B cell (primary cell): ENCODE data around the gene CPNE5. TPM values are rescaled to one million over a fixed set of nuclear protein-coding genes. Genes with fewer than 3 reads are reported as not detected.

ENCODE experiments used
- ATAC-seq: fragments of 200-7000 bp; cut with Tn5 transposase; one replicate; pipeline ENCODE4 v1.10.0; 2021; ENCODE audit warnings: low read depth, mild to moderate bottlenecking, moderate number of reproducible peaks, moderate library complexity
- CTCF ChIA-PET: fragments of 350-600 bp; sonication (Branson Sonifier 250); formaldehyde crosslinking; loops from one replicate; lab custom pipeline; 2021; ENCODE audit warnings: antibody characterized with exemption, inconsistent platforms; lab: Charles Lee
- POLR2A ChIA-PET: fragments of 350-600 bp; sonication (Branson Sonifier 250); formaldehyde crosslinking; loops from one replicate; lab custom pipeline; 2021; ENCODE audit warnings: antibody characterized with exemption; lab: Charles Lee
- DNase-seq: peaks from one replicate; pipeline ENCODE4 v3.0.0; 2013
- H2AFZ ChIP-seq: 2 replicates; pipeline ENCODE4 v1.6.1; 2012; ENCODE audit warnings: mild to moderate bottlenecking, low read depth, low read length; ENCODE audit not compliant: insufficient read depth, poor library complexity, severe bottlenecking
- H3K27ac ChIP-seq, 2 donors: 1 replicate in 1 of 2; 2 replicates in 1 of 2; pipeline ENCODE4 v1.5.1; 2012 to 2013; ENCODE audit warnings: low read length in 2 of 2, mild to moderate bottlenecking in 2 of 2, moderate library complexity in 1 of 2
- H3K27me3 ChIP-seq, 4 experiments: fragments of 200-600 bp in 1 of 4; sonication (generic) in 1 of 4; replicated peaks in 1 of 4; 1 replicate in 2 of 4; 2 replicates in 2 of 4; pipeline versions ENCODE4 v1.6.1 to v1.7.0; 2013 to 2016; ENCODE audit warnings: low read length in 3 of 4, mild to moderate bottlenecking in 2 of 4, mixed read lengths in 1 of 4, moderate library complexity in 1 of 4; ENCODE audit not compliant: insufficient read depth in 4 of 4, control insufficient read depth in 3 of 4; ENCODE audit errors: control extremely low read depth in 1 of 4
- H3K36me3 ChIP-seq, 2 experiments: replicated peaks in 1 of 2; 1 replicate in 1 of 2; 2 replicates in 1 of 2; pipeline versions ENCODE4 v1.6.1 to v1.7.1; 2013; ENCODE audit warnings: low read length in 1 of 2; ENCODE audit not compliant: insufficient read depth in 2 of 2, control insufficient read depth in 1 of 2; ENCODE audit errors: control extremely low read depth in 1 of 2, extremely low read depth in 1 of 2
- H3K4me1 ChIP-seq, 2 donors: fragments of 200-600 bp in 1 of 2; sonication (generic) in 1 of 2; 1 replicate in 1 of 2; 2 replicates in 1 of 2; pipeline versions ENCODE4 v1.5.1 to v1.6.1; 2013 to 2017; ENCODE audit warnings: low read length in 2 of 2; ENCODE audit not compliant: control insufficient read depth in 2 of 2, insufficient read depth in 2 of 2
- H3K4me2 ChIP-seq: replicated peaks from 2 replicates; pipeline ENCODE3; 2012; ENCODE audit warnings: mild to moderate bottlenecking, low read depth, low read length; ENCODE audit not compliant: poor library complexity, severe bottlenecking
- H3K4me3 ChIP-seq, 5 experiments: fragments of 200-600 bp in 1 of 5; sonication (generic) in 1 of 5; 1 replicate in 3 of 5; 2 replicates in 2 of 5; pipeline versions ENCODE4 v1.5.1 to v1.7.0; 2011 to 2016; ENCODE audit warnings: low read length in 4 of 5, mild to moderate bottlenecking in 4 of 5, low read depth in 2 of 5, control low read depth in 1 of 5, moderate library complexity in 1 of 5; ENCODE audit not compliant: insufficient read depth in 1 of 5; ENCODE audit errors: control extremely low read depth in 1 of 5, extremely low read depth in 1 of 5
- H3K79me2 ChIP-seq: fragments of 200-600 bp; sonication (generic); one replicate; pipeline ENCODE4 v1.6.0; 2016; ENCODE audit warnings: low read length; ENCODE audit not compliant: control insufficient read depth, insufficient read depth
- H3K9ac ChIP-seq: fragments of 200-600 bp; sonication (generic); 2 replicates; pipeline ENCODE4 v1.6.1; 2017; ENCODE audit warnings: mild to moderate bottlenecking, low read length, moderate library complexity
- H3K9me3 ChIP-seq, 3 donors: one replicate each; pipeline versions ENCODE4 v1.6.1 to v1.7.1; 2013; ENCODE audit warnings: low read length in 2 of 3; ENCODE audit not compliant: control insufficient read depth in 2 of 3, insufficient read depth in 1 of 3; ENCODE audit errors: control extremely low read depth in 1 of 3
- H4K20me1 ChIP-seq: 2 replicates; pipeline ENCODE4 v1.6.0; 2012; ENCODE audit warnings: mild to moderate bottlenecking, low read length; ENCODE audit not compliant: insufficient read depth, control insufficient read depth, poor library complexity, severe bottlenecking
- H3K27ac Mint-ChIP-seq: one replicate; pipeline ENCODE4 v1.8.0; 2021; ENCODE audit warnings: mixed read lengths
- H3K27me3 Mint-ChIP-seq: one replicate; pipeline ENCODE4 v1.8.0; 2021; ENCODE audit warnings: mixed read lengths
- H3K4me1 Mint-ChIP-seq: one replicate; pipeline ENCODE4 v1.8.0; 2021; ENCODE audit warnings: mixed read lengths
- H3K4me3 Mint-ChIP-seq: one replicate; pipeline ENCODE4 v1.8.0; 2021; ENCODE audit warnings: mixed read lengths
- H3K9me3 Mint-ChIP-seq: one replicate; pipeline ENCODE4 v1.8.0; 2022; ENCODE audit warnings: mixed read lengths; ENCODE audit not compliant: insufficient read depth
- EZH2 ChIP-seq: IDR thresholded peaks from 2 replicates; pipeline ENCODE4 v1.6.1; 2012; ENCODE audit warnings: borderline replicate concordance, low read depth, mild to moderate bottlenecking, moderate library complexity, low read length; ENCODE audit not compliant: insufficient read depth, poor library complexity, severe bottlenecking
- WGBS: methylation state at CpG from one replicate; pipeline ENCODE4 v1.1.5; 2013; ENCODE audit warnings: missing lambda C conversion rate; ENCODE audit not compliant: insufficient coverage; 5-methylcytosine and 5-hydroxymethylcytosine counted together
- intact Hi-C: fragments of 100-400 bp; cut with micrococcal nuclease; formaldehyde crosslinking; loops from one replicate; pipeline ENCODE4 v1.10.0; 2022
- polyA plus RNA-seq: library from polyadenylated mRNA; depleted of rRNA; stranded (reverse); fragments of >200 nt; gene quantifications from 2 replicates; pipeline ENCODE4 v1.2.3, GENCODE V29; 2012
- total RNA-seq, 2 donors: library from RNA; stranded (reverse); fragments of 120-200 nt in 1 of 2; gene quantifications; 1 replicate in 1 of 2; 2 replicates in 1 of 2; pipeline versions ENCODE4 v1.2.3 to v1.2.4, GENCODE V29; 2013 to 2022
- TF ChIP-seq, protein P1 (sequence below): fragments of 200-600 bp; IDR thresholded peaks from one replicate; pipeline ENCODE4 v1.8.0; 2022; ENCODE audit warnings: antibody characterized with exemption, mild to moderate bottlenecking

Gene CPNE5
- total and polyA plus RNA-seq, 2 donors (not counting 1 experiment from before 2014, with no cell fraction given): 49.8 to 357 TPM

DNA sequence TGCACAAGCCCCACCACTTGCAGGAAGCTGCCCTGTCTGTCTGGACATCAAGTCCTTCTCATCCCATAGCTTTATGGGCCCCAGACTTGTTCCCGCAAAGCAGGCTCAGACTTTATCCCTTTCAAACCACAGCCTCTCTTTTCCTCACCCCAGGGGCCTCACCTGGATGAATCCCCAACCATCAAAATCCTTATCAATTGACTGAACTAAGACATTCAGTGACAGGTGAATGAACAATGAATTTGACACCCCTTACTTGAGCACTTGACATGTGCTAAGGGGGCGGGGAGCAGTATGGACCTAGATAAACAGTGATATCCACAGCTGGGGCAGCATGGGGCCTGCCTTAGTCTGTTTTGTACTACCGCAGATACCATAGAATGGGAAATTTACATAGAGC lies 136.6 kb downstream of the CPNE5 start:
- peaks cover 0 to 2% (median 0%) of the 10 kb centered on the region in 3 donors for H3K9me3 ChIP-seq
- ATAC-seq (no peak), DNase-seq (no peak)
- 100% methylated on average over 1 of the region's 3 CpGs for WGBS
- TF ChIP-seq, protein P1, sequence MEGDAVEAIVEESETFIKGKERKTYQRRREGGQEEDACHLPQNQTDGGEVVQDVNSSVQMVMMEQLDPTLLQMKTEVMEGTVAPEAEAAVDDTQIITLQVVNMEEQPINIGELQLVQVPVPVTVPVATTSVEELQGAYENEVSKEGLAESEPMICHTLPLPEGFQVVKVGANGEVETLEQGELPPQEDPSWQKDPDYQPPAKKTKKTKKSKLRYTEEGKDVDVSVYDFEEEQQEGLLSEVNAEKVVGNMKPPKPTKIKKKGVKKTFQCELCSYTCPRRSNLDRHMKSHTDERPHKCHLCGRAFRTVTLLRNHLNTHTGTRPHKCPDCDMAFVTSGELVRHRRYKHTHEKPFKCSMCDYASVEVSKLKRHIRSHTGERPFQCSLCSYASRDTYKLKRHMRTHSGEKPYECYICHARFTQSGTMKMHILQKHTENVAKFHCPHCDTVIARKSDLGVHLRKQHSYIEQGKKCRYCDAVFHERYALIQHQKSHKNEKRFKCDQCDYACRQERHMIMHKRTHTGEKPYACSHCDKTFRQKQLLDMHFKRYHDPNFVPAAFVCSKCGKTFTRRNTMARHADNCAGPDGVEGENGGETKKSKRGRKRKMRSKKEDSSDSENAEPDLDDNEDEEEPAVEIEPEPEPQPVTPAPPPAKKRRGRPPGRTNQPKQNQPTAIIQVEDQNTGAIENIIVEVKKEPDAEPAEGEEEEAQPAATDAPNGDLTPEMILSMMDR: no peak
- H3K4me1 ChIP-seq: peaks cover 13 to 14% of the 10 kb centered on the region in 2 donors
- H3K27ac Mint-ChIP-seq: no peak overlapping the region
- H3K4me3 ChIP-seq: no peak overlapping the region
- intact Hi-C loops: no loop called here
- no peak overlapping the region for H3K27ac ChIP-seq
- peaks cover 6% of the 10 kb centered on the region for H3K79me2 ChIP-seq
- H3K36me3 ChIP-seq: no peaks in the 10 kb centered on the region
- no peak overlapping the region for H3K4me3 Mint-ChIP-seq
- H3K4me1 Mint-ChIP-seq: peaks cover 27% of the 10 kb centered on the region
- no peaks in the 10 kb centered on the region for H4K20me1 ChIP-seq
- CTCF ChIA-PET: no interaction called here
- no peaks in the 10 kb centered on the region for H3K9me3 Mint-ChIP-seq
- H2AFZ ChIP-seq: no peak overlapping the region
- no peak overlapping the region for H3K9ac ChIP-seq
- H3K4me2 ChIP-seq: no peak overlapping the region
- POLR2A ChIA-PET: no interaction called here
- peaks cover 3% of the 10 kb centered on the region for H3K27me3 Mint-ChIP-seq
- no peaks in the 10 kb centered on the region for H3K27me3 ChIP-seq

DNA sequence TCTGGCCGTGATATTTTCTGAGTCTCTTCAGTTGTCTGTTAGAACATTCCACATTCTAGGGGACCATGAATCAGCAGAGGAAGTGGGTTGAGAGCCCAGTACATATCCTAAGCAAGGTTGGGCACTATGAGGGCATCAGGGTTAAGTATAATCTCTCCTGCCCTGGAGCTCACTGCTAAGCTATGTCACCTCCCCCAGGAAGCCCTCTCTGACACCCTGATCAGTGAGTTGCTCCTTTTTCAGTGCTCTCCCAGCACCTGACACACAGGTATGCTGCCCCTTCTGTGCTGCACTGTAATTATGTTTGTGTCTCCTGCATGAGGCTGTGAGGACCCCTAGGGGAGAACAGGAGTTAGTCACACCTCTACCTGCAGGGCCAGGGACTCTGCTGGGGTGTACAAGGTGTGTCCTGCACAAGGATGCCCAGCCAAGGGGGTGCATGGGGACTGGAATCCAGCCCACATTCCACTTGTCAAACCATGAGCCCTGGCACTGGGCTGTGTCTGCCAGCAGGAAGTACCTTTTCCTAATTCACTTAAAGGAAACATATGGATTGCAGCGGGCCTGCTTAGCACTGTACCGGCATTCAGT lies 137.7 kb downstream of the CPNE5 start:
- POLR2A ChIA-PET: interaction anchor here (0.6 kb wide), 2 partner anchors 9 to 77 kb away, joined by 3 to 4 read pairs; no protein-coding TSS in a partner anchor
- 100% methylated on average over 2 of the region's 3 CpGs for WGBS
- no peaks in the 10 kb centered on the region for H3K27me3 ChIP-seq
- H3K4me1 ChIP-seq: peaks cover 16% of the 10 kb centered on the region in 2 donors
- H3K36me3 ChIP-seq: no peaks in the 10 kb centered on the region
- peaks cover 34% of the 10 kb centered on the region for H3K4me1 Mint-ChIP-seq
- H3K9me3 Mint-ChIP-seq: no peaks in the 10 kb centered on the region
- no peak overlapping the region for H3K4me3 ChIP-seq
- H3K27ac Mint-ChIP-seq: peak overlapping the region; percentile 20
- intact Hi-C loops: no loop called here
- H3K4me3 Mint-ChIP-seq: no peak overlapping the region
- TF ChIP-seq, protein P1: no peak
- no peak for TF ChIP-seq EZH2
- H2AFZ ChIP-seq: no peak overlapping the region
- DNase-seq (peak; percentile 53), ATAC-seq (peak; percentile 28)
- no peaks in the 10 kb centered on the region for H4K20me1 ChIP-seq
- H3K79me2 ChIP-seq: peaks cover 6% of the 10 kb centered on the region
- CTCF ChIA-PET: interaction anchor here (1.0 to 1.3 kb wide), 2 partner anchors 77 to 87 kb away, joined by 3 to 4 read pairs; no protein-coding TSS in a partner anchor
- peaks cover 3% of the 10 kb centered on the region for H3K27me3 Mint-ChIP-seq
- peak overlapping the region; percentile 14 for H3K4me2 ChIP-seq
- peaks cover 0 to 7% (median 0%) of the 10 kb centered on the region in 3 donors for H3K9me3 ChIP-seq
- no peak overlapping the region for H3K27ac ChIP-seq
- H3K9ac ChIP-seq: no peak overlapping the region
